DOHH2 (cell line): ENCODE data around the gene GPRC5D.

ENCODE experiments used
- H3F3A ChIP-seq: fragments of 200-600 bp; sonication (generic), shearing (Covaris generic); 2 replicates; pipeline ENCODE4 v1.6.0; 2016; ENCODE audit warnings: antibody characterized with exemption, mild to moderate bottlenecking; ENCODE audit not compliant: control insufficient read depth, insufficient read depth
- H3K27ac ChIP-seq: fragments of 200-600 bp; sonication (generic); 2 replicates; pipeline ENCODE4 v1.5.1; 2014; ENCODE audit warnings: low read depth, mild to moderate bottlenecking, low read length, moderate library complexity
- H3K27me3 ChIP-seq: fragments of 200-600 bp; sonication (generic); 2 replicates; pipeline ENCODE4 v1.6.1; 2014; ENCODE audit warnings: mild to moderate bottlenecking, low read length, mixed read lengths; ENCODE audit not compliant: control insufficient read depth
- H3K36me3 ChIP-seq: fragments of 200-600 bp; sonication (generic); 2 replicates; pipeline ENCODE4 v1.6.1; 2014; ENCODE audit warnings: mild to moderate bottlenecking, low read length, moderate library complexity, mixed read lengths; ENCODE audit not compliant: control insufficient read depth
- H3K4me1 ChIP-seq: fragments of 200-600 bp; sonication (generic); 2 replicates; pipeline ENCODE4 v1.6.1; 2014; ENCODE audit warnings: mild to moderate bottlenecking, low read length, mixed read lengths; ENCODE audit not compliant: control insufficient read depth
- H3K4me2 ChIP-seq: fragments of 200-600 bp; sonication (generic); 2 replicates; pipeline ENCODE4 v1.6.0; 2014; ENCODE audit warnings: mild to moderate bottlenecking, low read length, moderate library complexity
- H3K4me3 ChIP-seq: fragments of 200-600 bp; sonication (generic); 2 replicates; pipeline ENCODE4 v1.5.1; 2014; ENCODE audit warnings: mild to moderate bottlenecking, low read length, mixed read lengths
- H3K79me2 ChIP-seq: fragments of 200-600 bp; sonication (generic); 2 replicates; pipeline ENCODE4 v1.6.1; 2014; ENCODE audit warnings: mild to moderate bottlenecking, low read length, mixed read lengths; ENCODE audit not compliant: control insufficient read depth
- H3K9me2 ChIP-seq: fragments of 200-600 bp; sonication (generic); replicated peaks from 2 replicates; pipeline ENCODE4 v1.6.1; 2014; ENCODE audit warnings: mild to moderate bottlenecking, low read length, mixed read lengths; ENCODE audit not compliant: control insufficient read depth
- H3K9me3 ChIP-seq: fragments of 200-600 bp; sonication (generic); 2 replicates; pipeline ENCODE4 v1.6.1; 2014; ENCODE audit warnings: antibody characterized with exemption, low read length, mixed read lengths; ENCODE audit not compliant: control insufficient read depth, insufficient read depth
- H4K20me1 ChIP-seq: fragments of 200-600 bp; sonication (generic); 2 replicates; pipeline ENCODE4 v1.6.0; 2014; ENCODE audit warnings: low read depth, mild to moderate bottlenecking, antibody characterized with exemption, low read length, moderate library complexity; ENCODE audit not compliant: control insufficient read depth, insufficient read depth
- CTCF ChIP-seq: fragments of 200-600 bp; sonication (generic); IDR thresholded peaks from one replicate; pipeline ENCODE4 v1.5.1; 2014; ENCODE audit warnings: antibody characterized with exemption, mild to moderate bottlenecking, low read depth, low read length; ENCODE audit not compliant: poor library complexity, severe bottlenecking
- EZH2phosphoT487 ChIP-seq: fragments of 200-600 bp; sonication (generic); IDR thresholded peaks from 2 replicates; pipeline ENCODE4 v1.6.1; 2017; ENCODE audit warnings: borderline replicate concordance, mild to moderate bottlenecking, antibody characterized with exemption, low read length, moderate library complexity, mixed read lengths

GPRC5D gene

DNA sequence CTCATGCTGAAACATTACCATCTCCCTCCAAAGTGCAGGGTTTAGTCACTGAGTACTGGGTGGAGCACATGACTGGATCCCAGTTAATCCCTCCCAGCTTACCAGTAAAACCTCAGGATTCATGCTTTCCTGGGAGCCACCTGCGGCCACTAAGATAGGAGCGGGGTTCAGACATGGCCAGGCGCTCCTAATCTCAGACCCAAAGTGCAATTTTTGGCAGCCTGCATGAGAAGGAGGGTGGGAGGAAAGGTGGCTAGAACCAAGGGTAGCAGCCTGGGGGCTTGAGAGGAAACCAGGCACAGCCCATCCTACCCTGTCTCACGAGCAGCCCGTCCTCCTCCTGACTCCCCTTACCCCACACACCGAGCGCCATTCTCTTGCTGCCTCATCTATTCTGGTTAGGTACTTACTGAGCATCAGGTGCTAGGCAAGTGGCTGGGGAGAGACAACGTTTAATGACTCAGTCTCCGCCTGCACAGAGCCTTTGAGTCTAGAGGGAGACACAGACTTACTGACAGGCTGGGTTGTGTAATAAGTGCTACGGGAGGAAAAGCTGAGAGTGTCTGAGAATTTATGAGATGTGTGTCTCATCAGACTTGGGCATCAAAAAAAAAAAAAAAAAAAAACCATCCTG is 50.7 kb downstream of the GPRC5D start:
- H3K27me3 ChIP-seq = peaks cover 24% of the 10 kb centered on the region
- no peaks in the 10 kb centered on the region for H3K9me2 ChIP-seq
- no peaks in the 10 kb centered on the region for H3K36me3 ChIP-seq
- no peak overlapping the region for H3K4me2 ChIP-seq
- no peaks in the 10 kb centered on the region for H3K9me3 ChIP-seq
- no peaks in the 10 kb centered on the region for H3K79me2 ChIP-seq
- H3F3A ChIP-seq = no peaks in the 10 kb centered on the region
- H3K4me1 ChIP-seq = no peaks in the 10 kb centered on the region
- no peak overlapping the region for H3K4me3 ChIP-seq
- no peak overlapping the region for H3K27ac ChIP-seq
- no peaks in the 10 kb centered on the region for H4K20me1 ChIP-seq
- TF ChIP-seq CTCF = no peak
- no peak for TF ChIP-seq EZH2phosphoT487

DNA sequence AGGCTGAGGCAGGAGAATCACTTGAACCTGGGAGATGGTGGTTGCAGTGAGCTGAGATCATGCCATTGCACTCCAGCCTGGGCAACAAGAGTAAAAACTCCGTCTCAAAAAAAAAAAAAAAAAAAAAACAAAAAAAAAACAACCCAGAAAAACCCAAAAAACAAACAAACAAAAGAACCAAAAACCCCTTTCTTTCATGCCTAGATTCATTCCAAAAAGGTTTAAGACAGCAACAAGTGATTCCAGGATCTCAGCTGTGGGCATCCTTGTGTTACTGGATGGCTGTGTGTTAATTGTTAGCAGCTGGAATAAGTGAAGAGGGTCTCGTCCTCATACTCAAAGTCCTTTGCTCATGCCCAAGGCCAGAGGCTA is 51.2 kb downstream of the GPRC5D start:
- Histone ChIP-seq H3K79me2 (no peaks in the 10 kb centered on the region), H3K4me1 (no peaks in the 10 kb centered on the region), H3F3A (no peaks in the 10 kb centered on the region), H3K36me3 (no peaks in the 10 kb centered on the region), H3K9me2 (no peaks in the 10 kb centered on the region), H4K20me1 (no peaks in the 10 kb centered on the region), H3K27me3 (peaks cover 19% of the 10 kb centered on the region), H3K27ac (no peak overlapping the region), H3K4me2 (no peak overlapping the region), H3K4me3 (no peak overlapping the region), H3K9me3 (no peaks in the 10 kb centered on the region)
- TF ChIP-seq CTCF = no peak

GRCh38 chr12:12899530-12900380 is 52.2 kb downstream of the GPRC5D start:
- H3K9me2 ChIP-seq = no peaks in the 10 kb centered on the region
- H3K4me2 ChIP-seq = no peak overlapping the region
- no peak overlapping the region for H3K4me3 ChIP-seq
- no peak overlapping the region for H3K27ac ChIP-seq
- no peaks in the 10 kb centered on the region for H3K9me3 ChIP-seq
- no peaks in the 10 kb centered on the region for H4K20me1 ChIP-seq
- TF ChIP-seq CTCF = no peak
- TF ChIP-seq EZH2phosphoT487 = no peak
- H3K27me3 ChIP-seq = peaks cover 19% of the 10 kb centered on the region
- no peaks in the 10 kb centered on the region for H3K36me3 ChIP-seq
- no peaks in the 10 kb centered on the region for H3K79me2 ChIP-seq
- H3K4me1 ChIP-seq = no peaks in the 10 kb centered on the region
- no peaks in the 10 kb centered on the region for H3F3A ChIP-seq
